ENCODE measurements around the gene MTURN.
A peak's percentile ranks its signal among the peaks of the same experiment; 100 is the strongest.
"Not testable (repeated sequence)": the region's sequence is repeated elsewhere in the genome, so short reads cannot be mapped to it uniquely, and the experiment has no call there.

Gene MTURN

GRCh38 chr7:30181736-30182522 is 47.1 kb downstream of the MTURN start:
- no peak for DNase-seq

GRCh38 chr7:30182814-30183213 is 48.0 kb downstream of the MTURN start:
- no peak for DNase-seq

- DNase-seq, result peak; percentile 31
Measured at GRCh38 chr7:30183749-30184369, 49.1 kb downstream of the MTURN start.

GRCh38 chr7:30184791-30185487 is 50.2 kb downstream of the MTURN start:
- peak; percentile 71 for DNase-seq

- DNase-seq, result no peak
Measured at GRCh38 chr7:30185496-30185895, 50.7 kb downstream of the MTURN start.

- DNase-seq, result no peak
Measured at GRCh38 chr7:30186725-30187124, 51.9 kb downstream of the MTURN start.

GRCh38 chr7:30187513-30187912 is 52.7 kb downstream of the MTURN start:
- DNase-seq, result no peak

- DNase-seq, result not testable (repeated sequence)
Measured at GRCh38 chr7:30188381-30188780, 53.6 kb downstream of the MTURN start.

- no peak for DNase-seq
Measured at GRCh38 chr7:30188811-30189210, 54.0 kb downstream of the MTURN start.

GRCh38 chr7:30191809-30192208 is 57.0 kb downstream of the MTURN start:
- no peak for DNase-seq

GRCh38 chr7:30193336-30193943 is 58.7 kb downstream of the MTURN start:
- no peak for DNase-seq

GRCh38 chr7:30196408-30196807 is 61.6 kb downstream of the MTURN start:
- peak; percentile 33 for DNase-seq

GRCh38 chr7:30197438-30197837 is 62.7 kb downstream of the MTURN start:
- DNase-seq, result no peak

- DNase-seq, result no peak
Measured at GRCh38 chr7:30199271-30199670, 64.5 kb downstream of the MTURN start.

GRCh38 chr7:30200591-30200990 is 65.8 kb downstream of the MTURN start:
- DNase-seq, result no peak

GRCh38 chr7:30201161-30201666 is 66.4 kb downstream of the MTURN start:
- no peak for DNase-seq

- no peak for DNase-seq
Measured at GRCh38 chr7:30201921-30202320, 67.1 kb downstream of the MTURN start.

GRCh38 chr7:30202671-30203070 is 67.9 kb downstream of the MTURN start:
- DNase-seq, result no peak

- DNase-seq, result peak; percentile 70
Measured at GRCh38 chr7:30206491-30206890, 71.7 kb downstream of the MTURN start.

- peak; percentile 36 for DNase-seq
Measured at GRCh38 chr7:30206942-30207341, 72.2 kb downstream of the MTURN start.

- no peak for DNase-seq
Measured at GRCh38 chr7:30207376-30207775, 72.6 kb downstream of the MTURN start.

GRCh38 chr7:30209951-30210350 is 75.2 kb downstream of the MTURN start:
- no peak for DNase-seq

All from DMS53 (cell line).